CD4-positive, CD25-positive, alpha-beta regulatory T cell (primary cell): ENCODE measurements around the gene THAP12. TPM values are rescaled to one million over a fixed set of nuclear protein-coding genes. Genes with fewer than 3 reads are reported as not detected.
"Not testable (repeated sequence)": the region's sequence is repeated elsewhere in the genome, so short reads cannot be mapped to it uniquely, and the experiment has no call there.

Experiments used
- ATAC-seq, 2 donors: fragments of 150-1000 bp; cut with Tn5 transposase; one replicate each; pipeline ENCODE4 v1.10.0; 2021; ENCODE audit warnings: low read depth in 2 of 2, moderate number of reproducible peaks in 2 of 2, moderate library complexity in 1 of 2
- DNase-seq, 3 donors: peaks; one replicate each; pipeline versions ENCODE4 v3.0.0 to v3.0.0-alpha.2; 2012 to 2022; ENCODE audit warnings: mixed read lengths in 1 of 3
- H3K27ac ChIP-seq: one replicate; pipeline ENCODE4 v1.7.0; 2013; ENCODE audit warnings: mild to moderate bottlenecking, low read length; ENCODE audit not compliant: insufficient read depth, poor library complexity, severe bottlenecking
- H3K27me3 ChIP-seq: one replicate; pipeline ENCODE4 v1.7.0; 2013; ENCODE audit warnings: low read length; ENCODE audit not compliant: control insufficient read depth, insufficient read depth
- H3K36me3 ChIP-seq: one replicate; pipeline ENCODE4 v1.7.0; 2013; ENCODE audit warnings: mild to moderate bottlenecking, low read length, moderate library complexity; ENCODE audit not compliant: control insufficient read depth, insufficient read depth
- H3K4me1 ChIP-seq: 2 replicates; pipeline ENCODE4 v1.7.0; 2013; ENCODE audit warnings: mild to moderate bottlenecking, low read length; ENCODE audit not compliant: insufficient read depth, control insufficient read depth, poor library complexity, severe bottlenecking
- H3K4me3 ChIP-seq: one replicate; pipeline ENCODE4 v1.7.0; 2013; ENCODE audit warnings: low read depth, mild to moderate bottlenecking, low read length, moderate library complexity
- H3K9me3 ChIP-seq, 2 experiments: 1 replicate in 1 of 2; 2 replicates in 1 of 2; pipeline ENCODE4 v1.7.0; 2013; ENCODE audit warnings: low read length in 2 of 2, mild to moderate bottlenecking in 1 of 2, moderate library complexity in 1 of 2; ENCODE audit not compliant: control insufficient read depth in 2 of 2
- H3K27ac Mint-ChIP-seq, 3 donors: one replicate each; pipeline ENCODE4 v1.8.0; 2020 to 2022; ENCODE audit warnings: mild to moderate bottlenecking in 3 of 3, mixed read lengths in 3 of 3, moderate library complexity in 2 of 3
- H3K27me3 Mint-ChIP-seq: one replicate; pipeline ENCODE4 v1.8.0; 2022; ENCODE audit warnings: mild to moderate bottlenecking, mixed read lengths
- H3K36me3 Mint-ChIP-seq: one replicate; pipeline ENCODE4 v1.8.0; 2020; ENCODE audit warnings: mixed read lengths
- H3K4me1 Mint-ChIP-seq, 4 donors: one replicate each; pipeline ENCODE4 v1.8.0; 2020 to 2022; ENCODE audit warnings: mixed read lengths in 4 of 4, mild to moderate bottlenecking in 1 of 4
- H3K4me3 Mint-ChIP-seq, 4 donors: one replicate each; pipeline ENCODE4 v1.8.0; 2020 to 2022; ENCODE audit warnings: mild to moderate bottlenecking in 4 of 4, mixed read lengths in 4 of 4, moderate library complexity in 3 of 4
- H3K9me3 Mint-ChIP-seq, 7 donors: one replicate each; pipeline ENCODE4 v1.8.0; 2020 to 2022; ENCODE audit warnings: mixed read lengths in 7 of 7, mild to moderate bottlenecking in 3 of 7, moderate library complexity in 2 of 7
- polyA plus RNA-seq, 4 donors: library from polyadenylated mRNA; unstranded; fragments of 300-500 nt; fragmentation: Illumina TruSeq; gene quantifications; one replicate each; pipeline ENCODE4 v1.2.3, GENCODE V29; 2021
- total RNA-seq: library from RNA; stranded (reverse); gene quantifications from one replicate; pipeline ENCODE4 v1.2.3, GENCODE V29; 2022

Gene THAP12
- total and polyA plus RNA-seq, 5 donors from 2014 or later = 51.2 to 71.0 (median 65.0) TPM

DNA sequence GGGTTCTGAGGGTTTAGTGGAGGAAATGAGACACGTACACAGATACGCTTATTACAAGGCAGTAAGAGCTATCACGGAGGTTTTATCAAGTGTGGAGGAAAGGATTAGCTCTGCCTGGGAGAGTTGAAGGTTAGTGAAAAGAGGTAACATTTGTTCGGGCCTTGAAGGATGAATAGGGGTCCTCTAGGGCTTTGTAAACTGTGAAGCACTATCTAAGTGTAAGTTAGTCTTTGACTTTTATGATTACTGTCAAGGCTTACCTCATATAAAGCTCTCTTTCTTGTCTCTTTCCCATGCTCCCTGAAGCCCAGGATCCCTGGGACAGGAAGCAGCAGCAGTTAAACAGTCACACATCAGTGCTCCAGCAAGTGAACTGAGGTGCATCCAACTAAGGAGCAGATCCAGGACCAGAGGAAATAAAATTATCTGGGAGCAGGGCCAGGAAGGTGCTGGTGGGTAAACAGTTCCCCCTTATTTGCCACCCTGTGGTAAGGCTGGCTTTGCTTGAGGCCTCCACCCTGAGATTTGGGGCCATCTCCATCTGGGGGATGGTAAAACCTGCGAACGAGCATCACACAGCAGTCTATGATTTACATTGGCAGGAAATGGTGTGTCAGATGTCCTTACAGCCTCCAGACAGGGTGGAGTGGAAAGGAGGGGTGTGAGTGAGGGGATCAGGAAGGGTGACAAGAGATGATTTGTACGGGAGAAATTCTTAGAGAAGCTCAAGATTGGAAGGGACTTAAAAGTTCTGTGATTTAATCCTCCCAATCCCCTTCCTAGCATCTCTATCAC, 27.4 kb upstream of the THAP12 start:
- no peak overlapping the region for H3K4me3 ChIP-seq
- Mint-ChIP-seq H3K4me3 (no peak overlapping the region), H3K36me3 (no peaks in the 10 kb centered on the region), H3K27me3 (peaks cover 15% of the 10 kb centered on the region), H3K4me1 (no peaks in the 10 kb centered on the region), H3K9me3 (no peaks in the 10 kb centered on the region), H3K27ac (no peak overlapping the region)
- no peaks in the 10 kb centered on the region for H3K36me3 ChIP-seq
- no peaks in the 10 kb centered on the region for H3K4me1 ChIP-seq
- no peaks in the 10 kb centered on the region for H3K9me3 ChIP-seq
- no peak for DNase-seq
- no peak for ATAC-seq
- no peaks in the 10 kb centered on the region for H3K27me3 ChIP-seq
- H3K27ac ChIP-seq = no peak overlapping the region

DNA sequence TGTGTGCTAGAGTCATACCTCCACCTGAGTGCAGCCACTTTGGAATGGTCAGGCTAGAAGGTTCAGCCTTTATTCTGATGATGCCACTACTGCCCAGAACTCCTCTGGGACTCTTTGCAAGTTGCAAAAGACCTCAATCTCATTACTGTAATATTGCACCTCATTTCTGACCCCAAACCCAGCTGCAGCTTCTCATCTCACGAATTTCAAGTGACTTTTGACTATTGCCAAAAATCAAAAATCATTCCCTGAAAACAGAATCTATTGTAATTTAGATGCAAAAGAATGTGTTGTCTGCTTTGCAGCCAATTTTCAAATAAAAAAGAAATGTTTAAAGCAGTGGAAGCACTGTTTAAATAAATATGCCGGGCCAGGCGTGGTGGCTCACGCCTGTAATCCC, 25.4 kb upstream of the THAP12 start:
- Histone ChIP-seq H3K4me3 (no peak overlapping the region), H3K4me1 (no peaks in the 10 kb centered on the region), H3K9me3 (no peaks in the 10 kb centered on the region), H3K36me3 (no peaks in the 10 kb centered on the region), H3K27me3 (no peaks in the 10 kb centered on the region), H3K27ac (no peak overlapping the region)
- H3K27ac Mint-ChIP-seq = no peak overlapping the region
- H3K27me3 Mint-ChIP-seq = no peaks in the 10 kb centered on the region
- no peaks in the 10 kb centered on the region for H3K9me3 Mint-ChIP-seq
- no peak for DNase-seq
- no peak for ATAC-seq
- no peaks in the 10 kb centered on the region for H3K36me3 Mint-ChIP-seq
- no peak overlapping the region for H3K4me3 Mint-ChIP-seq
- H3K4me1 Mint-ChIP-seq = no peaks in the 10 kb centered on the region

DNA sequence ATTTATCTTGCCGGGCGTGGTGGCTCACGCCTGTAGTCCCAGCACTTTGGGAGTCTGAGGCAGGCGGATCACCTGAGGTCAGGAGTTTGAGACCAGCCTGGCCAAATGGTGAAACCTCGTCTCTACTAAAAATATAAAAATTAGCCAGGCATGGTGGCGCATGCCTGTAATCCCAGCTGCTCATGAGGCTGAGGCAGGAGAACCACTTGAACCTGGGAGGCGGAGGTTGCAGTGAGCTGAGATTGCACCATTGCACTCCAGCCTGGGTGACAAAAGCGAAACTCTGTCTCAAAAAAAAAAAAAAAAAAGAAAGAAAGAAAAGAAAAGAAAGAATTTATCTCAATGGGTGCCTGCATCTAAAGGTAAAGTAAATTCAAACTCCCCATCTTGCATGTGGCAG, 20.6 kb upstream of the THAP12 start:
- not testable (repeated sequence) for ATAC-seq, H3K27ac Mint-ChIP-seq, H3K27ac ChIP-seq, H3K36me3 ChIP-seq, DNase-seq, H3K9me3 Mint-ChIP-seq, H3K9me3 ChIP-seq, H3K27me3 Mint-ChIP-seq, H3K27me3 ChIP-seq, H3K4me3 ChIP-seq, H3K4me3 Mint-ChIP-seq, H3K4me1 ChIP-seq, H3K4me1 Mint-ChIP-seq, H3K36me3 Mint-ChIP-seq

DNA sequence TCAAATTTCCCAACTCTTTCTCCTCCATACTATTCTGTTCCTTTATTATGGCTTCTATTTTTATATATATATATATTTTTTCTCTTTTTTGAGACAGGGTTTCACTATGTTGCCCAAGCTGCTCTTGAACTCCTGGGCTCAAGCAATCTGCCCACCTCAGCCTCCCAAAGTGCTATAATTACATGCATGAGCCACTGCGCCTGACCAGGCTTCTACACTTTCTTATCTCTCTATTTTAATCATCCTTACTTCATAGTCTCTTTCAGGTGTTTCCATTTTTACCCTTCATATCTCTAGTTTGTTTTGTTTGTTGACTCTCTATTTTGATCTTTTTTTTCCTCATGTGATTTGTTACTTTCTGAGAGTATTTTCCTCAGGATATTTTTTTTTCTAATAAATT, 20.0 kb upstream of the THAP12 start:
- H3K4me3 Mint-ChIP-seq = no peak overlapping the region
- no peaks in the 10 kb centered on the region for H3K27me3 Mint-ChIP-seq
- H3K36me3 ChIP-seq = no peaks in the 10 kb centered on the region
- H3K27ac ChIP-seq = no peak overlapping the region
- no peaks in the 10 kb centered on the region for H3K4me1 ChIP-seq
- H3K27me3 ChIP-seq = no peaks in the 10 kb centered on the region
- no peak overlapping the region for H3K4me3 ChIP-seq
- no peak for DNase-seq
- ATAC-seq = no peak
- no peaks in the 10 kb centered on the region for H3K9me3 ChIP-seq
- H3K27ac Mint-ChIP-seq = peak overlapping the region in 1 of 3 donors; percentile 71
- H3K36me3 Mint-ChIP-seq = no peaks in the 10 kb centered on the region
- H3K4me1 Mint-ChIP-seq = peaks cover 0 to 3% (median 0%) of the 10 kb centered on the region in 4 donors
- peaks cover 0 to 3% (median 0%) of the 10 kb centered on the region in 7 donors for H3K9me3 Mint-ChIP-seq

DNA sequence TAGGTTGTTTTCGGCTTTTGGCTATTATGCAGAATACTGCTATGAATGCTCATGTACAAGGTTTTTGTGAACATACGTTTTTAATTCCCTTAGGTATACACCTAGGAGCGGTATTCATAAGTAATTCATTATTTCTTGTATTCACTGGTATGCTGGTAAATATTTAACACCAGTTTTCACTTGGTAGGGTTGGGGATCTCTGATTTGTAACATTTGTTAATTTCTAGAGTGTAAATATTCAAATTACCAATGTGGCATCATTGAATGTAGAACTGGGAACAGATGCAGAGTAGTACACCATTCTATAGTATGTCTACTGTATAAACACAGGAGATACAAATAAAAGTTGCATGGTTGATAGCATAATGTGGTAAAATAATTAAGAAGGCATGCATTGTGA, 16.5 kb upstream of the THAP12 start:
- H3K27ac Mint-ChIP-seq = no peak overlapping the region
- Histone ChIP-seq H3K4me3 (no peak overlapping the region), H3K4me1 (no peaks in the 10 kb centered on the region), H3K27me3 (no peaks in the 10 kb centered on the region), H3K9me3 (no peaks in the 10 kb centered on the region), H3K36me3 (no peaks in the 10 kb centered on the region), H3K27ac (no peak overlapping the region)
- no peaks in the 10 kb centered on the region for H3K27me3 Mint-ChIP-seq
- DNase-seq = no peak
- no peaks in the 10 kb centered on the region for H3K36me3 Mint-ChIP-seq
- H3K9me3 Mint-ChIP-seq = peaks cover 0 to 3% (median 0%) of the 10 kb centered on the region in 7 donors
- peaks cover 0 to 5% (median 3%) of the 10 kb centered on the region in 4 donors for H3K4me1 Mint-ChIP-seq
- H3K4me3 Mint-ChIP-seq = no peak overlapping the region
- no peak for ATAC-seq

DNA sequence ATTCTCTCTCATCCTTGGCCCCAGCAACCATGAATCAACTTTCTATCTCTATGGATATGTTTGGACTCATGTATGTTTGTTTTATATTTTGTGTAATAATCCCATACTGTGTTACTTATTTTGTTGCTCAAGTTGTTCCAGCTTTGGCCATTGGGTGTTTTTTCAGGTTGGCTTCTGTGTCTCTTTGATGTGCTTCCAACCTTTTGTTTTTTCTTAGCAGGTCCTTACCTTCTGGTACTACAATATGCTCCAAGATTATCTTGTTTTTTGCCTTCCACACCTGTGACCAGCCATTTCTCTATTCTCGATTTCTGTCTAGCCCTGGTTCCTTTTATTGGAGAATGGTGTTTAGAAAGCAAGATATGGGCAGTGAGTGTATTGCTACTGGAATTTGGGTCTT, 14.4 kb upstream of the THAP12 start:
- no peaks in the 10 kb centered on the region for H3K36me3 ChIP-seq
- H3K9me3 ChIP-seq = no peaks in the 10 kb centered on the region
- ATAC-seq (no peak), DNase-seq (no peak)
- Mint-ChIP-seq H3K4me3 (no peak overlapping the region), H3K36me3 (no peaks in the 10 kb centered on the region), H3K9me3 (peaks cover 0 to 1% (median 0%) of the 10 kb centered on the region in 7 donors), H3K27ac (no peak overlapping the region), H3K4me1 (peaks cover 0 to 5% (median 2%) of the 10 kb centered on the region in 4 donors), H3K27me3 (no peaks in the 10 kb centered on the region)
- no peak overlapping the region for H3K4me3 ChIP-seq
- H3K27ac ChIP-seq = no peak overlapping the region
- no peaks in the 10 kb centered on the region for H3K4me1 ChIP-seq
- H3K27me3 ChIP-seq = no peaks in the 10 kb centered on the region

- Mint-ChIP-seq H3K4me3 (no peak overlapping the region), H3K4me1 (peaks cover 0 to 9% (median 2%) of the 10 kb centered on the region in 4 donors), H3K9me3 (no peaks in the 10 kb centered on the region), H3K27me3 (no peaks in the 10 kb centered on the region), H3K27ac (no peak overlapping the region), H3K36me3 (no peaks in the 10 kb centered on the region)
- DNase-seq (no peak), ATAC-seq (no peak)
- no peaks in the 10 kb centered on the region for H3K9me3 ChIP-seq
- H3K27me3 ChIP-seq = no peaks in the 10 kb centered on the region
- H3K27ac ChIP-seq = no peak overlapping the region
- no peaks in the 10 kb centered on the region for H3K4me1 ChIP-seq
- no peaks in the 10 kb centered on the region for H3K36me3 ChIP-seq
- H3K4me3 ChIP-seq = no peak overlapping the region
Measured at GRCh38 chr11:76394411-76394810, 13.5 kb upstream of the THAP12 start.

DNA sequence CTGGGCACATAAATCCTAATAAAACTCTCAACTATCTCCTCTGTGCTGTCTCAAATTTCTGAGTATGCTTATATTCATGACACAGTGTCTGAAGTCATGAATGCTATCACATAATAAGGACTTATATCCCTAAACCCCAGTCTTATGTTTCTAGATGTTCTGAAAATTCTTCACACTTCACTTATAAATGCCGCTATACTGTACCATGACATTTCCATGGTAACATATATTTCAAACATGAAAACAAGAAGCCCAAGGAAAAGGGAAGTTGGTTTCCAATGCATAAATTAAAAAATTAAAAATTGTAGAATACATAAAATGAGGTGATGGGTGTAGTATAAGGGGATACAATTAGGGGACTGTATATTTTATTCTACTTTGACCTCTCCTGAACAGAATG, 11.9 kb upstream of the THAP12 start:
- H3K36me3 ChIP-seq = no peaks in the 10 kb centered on the region
- Mint-ChIP-seq H3K36me3 (peaks cover 3% of the 10 kb centered on the region), H3K4me1 (peaks cover 0 to 11% (median 2%) of the 10 kb centered on the region in 4 donors), H3K27me3 (no peaks in the 10 kb centered on the region), H3K27ac (no peak overlapping the region), H3K9me3 (no peaks in the 10 kb centered on the region), H3K4me3 (no peak overlapping the region)
- H3K27me3 ChIP-seq = no peaks in the 10 kb centered on the region
- H3K9me3 ChIP-seq = no peaks in the 10 kb centered on the region
- no peak overlapping the region for H3K4me3 ChIP-seq
- no peak for ATAC-seq
- no peaks in the 10 kb centered on the region for H3K4me1 ChIP-seq
- no peak for DNase-seq
- no peak overlapping the region for H3K27ac ChIP-seq
